Ishikawa (cell line): ENCODE measurements around the gene TRIM71.

Experiments
- CEBPB ChIP-seq: IDR thresholded peaks from 2 replicates; pipeline ENCODE4 v1.6.1; 2012
- CREB1 ChIP-seq: IDR thresholded peaks from 2 replicates; pipeline ENCODE4 v1.6.1; 2012; ENCODE audit warnings: low read depth
- EGR1 ChIP-seq: IDR thresholded peaks from 2 replicates; pipeline ENCODE4 v1.6.1; 2012
- EP300 ChIP-seq: IDR thresholded peaks from 2 replicates; pipeline ENCODE4 v1.6.1; 2012; ENCODE audit warnings: borderline replicate concordance
- FOXM1 ChIP-seq: IDR thresholded peaks from 2 replicates; pipeline ENCODE4 v1.6.1; 2012; ENCODE audit warnings: low read depth, borderline replicate concordance
- NFIC ChIP-seq: IDR thresholded peaks from 2 replicates; pipeline ENCODE4 v1.6.1; 2012
- RAD21 ChIP-seq: IDR thresholded peaks from 2 replicates; pipeline ENCODE4 v1.6.1; 2012; ENCODE audit warnings: low read depth
- TAF1 ChIP-seq: IDR thresholded peaks from 2 replicates; pipeline ENCODE4 v1.6.1; 2012; ENCODE audit warnings: low read depth, mild to moderate bottlenecking
- TCF12 ChIP-seq: IDR thresholded peaks from 2 replicates; pipeline ENCODE4 v1.6.1; 2012; ENCODE audit warnings: low read depth
- YY1 ChIP-seq: IDR thresholded peaks from 2 replicates; pipeline ENCODE4 v1.6.1; 2012; ENCODE audit warnings: low read depth
- TF ChIP-seq, protein P1 (sequence below): IDR thresholded peaks from 2 replicates; pipeline ENCODE4 v1.6.1; 2012
- TF ChIP-seq, protein P2 (sequence below): IDR thresholded peaks from 2 replicates; pipeline ENCODE4 v1.6.1; 2012
- TF ChIP-seq, protein P3 (sequence below): IDR thresholded peaks from 2 replicates; pipeline ENCODE4 v1.6.1; 2012; ENCODE audit warnings: low read depth, mild to moderate bottlenecking

DNA sequence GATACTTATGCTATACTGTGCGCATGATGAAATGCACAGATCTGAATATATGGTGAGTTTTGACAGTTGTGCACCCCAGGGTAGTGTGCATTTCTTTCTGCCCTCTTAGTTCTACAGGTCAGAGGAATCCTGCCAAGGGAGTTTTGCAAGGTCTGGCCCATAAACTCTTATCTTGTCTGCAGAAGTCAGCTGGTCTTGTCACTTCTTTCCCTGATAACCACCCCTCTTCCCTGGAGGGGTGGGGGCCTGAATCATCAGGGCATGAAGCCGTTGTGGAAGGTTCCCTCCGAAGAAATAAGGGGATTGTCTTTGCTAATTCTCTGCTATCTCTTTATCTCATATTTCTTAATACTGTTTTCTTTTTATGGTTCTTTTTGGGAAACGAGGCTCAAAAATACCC, 30.4 kb downstream of the TRIM71 start:
- TF ChIP-seq, protein P1, sequence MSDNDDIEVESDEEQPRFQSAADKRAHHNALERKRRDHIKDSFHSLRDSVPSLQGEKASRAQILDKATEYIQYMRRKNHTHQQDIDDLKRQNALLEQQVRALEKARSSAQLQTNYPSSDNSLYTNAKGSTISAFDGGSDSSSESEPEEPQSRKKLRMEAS: no peak
- TF ChIP-seq YY1 (no peak), TAF1 (no peak), RAD21 (no peak), CREB1 (no peak), CEBPB (no peak), EP300 (no peak), EGR1 (no peak), TCF12 (no peak), NFIC (no peak), FOXM1 (no peak)
- TF ChIP-seq, protein P2, sequence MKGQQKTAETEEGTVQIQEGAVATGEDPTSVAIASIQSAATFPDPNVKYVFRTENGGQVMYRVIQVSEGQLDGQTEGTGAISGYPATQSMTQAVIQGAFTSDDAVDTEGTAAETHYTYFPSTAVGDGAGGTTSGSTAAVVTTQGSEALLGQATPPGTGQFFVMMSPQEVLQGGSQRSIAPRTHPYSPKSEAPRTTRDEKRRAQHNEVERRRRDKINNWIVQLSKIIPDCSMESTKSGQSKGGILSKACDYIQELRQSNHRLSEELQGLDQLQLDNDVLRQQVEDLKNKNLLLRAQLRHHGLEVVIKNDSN: no peak
- TF ChIP-seq, protein P3, sequence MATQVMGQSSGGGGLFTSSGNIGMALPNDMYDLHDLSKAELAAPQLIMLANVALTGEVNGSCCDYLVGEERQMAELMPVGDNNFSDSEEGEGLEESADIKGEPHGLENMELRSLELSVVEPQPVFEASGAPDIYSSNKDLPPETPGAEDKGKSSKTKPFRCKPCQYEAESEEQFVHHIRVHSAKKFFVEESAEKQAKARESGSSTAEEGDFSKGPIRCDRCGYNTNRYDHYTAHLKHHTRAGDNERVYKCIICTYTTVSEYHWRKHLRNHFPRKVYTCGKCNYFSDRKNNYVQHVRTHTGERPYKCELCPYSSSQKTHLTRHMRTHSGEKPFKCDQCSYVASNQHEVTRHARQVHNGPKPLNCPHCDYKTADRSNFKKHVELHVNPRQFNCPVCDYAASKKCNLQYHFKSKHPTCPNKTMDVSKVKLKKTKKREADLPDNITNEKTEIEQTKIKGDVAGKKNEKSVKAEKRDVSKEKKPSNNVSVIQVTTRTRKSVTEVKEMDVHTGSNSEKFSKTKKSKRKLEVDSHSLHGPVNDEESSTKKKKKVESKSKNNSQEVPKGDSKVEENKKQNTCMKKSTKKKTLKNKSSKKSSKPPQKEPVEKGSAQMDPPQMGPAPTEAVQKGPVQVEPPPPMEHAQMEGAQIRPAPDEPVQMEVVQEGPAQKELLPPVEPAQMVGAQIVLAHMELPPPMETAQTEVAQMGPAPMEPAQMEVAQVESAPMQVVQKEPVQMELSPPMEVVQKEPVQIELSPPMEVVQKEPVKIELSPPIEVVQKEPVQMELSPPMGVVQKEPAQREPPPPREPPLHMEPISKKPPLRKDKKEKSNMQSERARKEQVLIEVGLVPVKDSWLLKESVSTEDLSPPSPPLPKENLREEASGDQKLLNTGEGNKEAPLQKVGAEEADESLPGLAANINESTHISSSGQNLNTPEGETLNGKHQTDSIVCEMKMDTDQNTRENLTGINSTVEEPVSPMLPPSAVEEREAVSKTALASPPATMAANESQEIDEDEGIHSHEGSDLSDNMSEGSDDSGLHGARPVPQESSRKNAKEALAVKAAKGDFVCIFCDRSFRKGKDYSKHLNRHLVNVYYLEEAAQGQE: no peak
